ENCODE measurements around the gene AIMP2.
"Not testable (repeated sequence)": the region's sequence is repeated elsewhere in the genome, so short reads cannot be mapped to it uniquely, and the experiment has no call there.

Gene AIMP2

DNA sequence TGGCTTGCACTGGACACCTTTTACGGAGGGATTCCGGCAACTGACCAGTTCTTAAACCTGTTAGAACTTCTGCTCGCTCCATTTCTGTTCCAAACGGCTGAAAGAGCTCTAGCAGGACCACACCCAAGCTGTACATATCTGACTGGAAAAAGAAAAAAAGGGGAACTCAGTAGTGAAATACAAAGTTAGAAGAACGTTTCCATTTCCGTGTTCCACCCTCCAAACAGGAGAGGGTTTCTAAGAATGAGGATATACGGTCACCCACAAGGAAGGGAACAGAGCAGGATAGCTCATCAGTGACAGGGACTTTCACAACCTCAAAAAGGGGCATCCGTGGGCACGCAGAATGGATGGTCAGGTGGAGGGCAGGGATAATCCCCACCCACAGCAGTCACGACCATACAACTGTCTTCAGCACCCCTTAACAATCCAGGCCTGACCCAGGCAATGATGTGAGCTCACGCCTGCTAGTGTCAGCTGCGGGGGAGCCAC lies 17.8 kb downstream of the AIMP2 start:
- no peak for DNase-seq

DNA sequence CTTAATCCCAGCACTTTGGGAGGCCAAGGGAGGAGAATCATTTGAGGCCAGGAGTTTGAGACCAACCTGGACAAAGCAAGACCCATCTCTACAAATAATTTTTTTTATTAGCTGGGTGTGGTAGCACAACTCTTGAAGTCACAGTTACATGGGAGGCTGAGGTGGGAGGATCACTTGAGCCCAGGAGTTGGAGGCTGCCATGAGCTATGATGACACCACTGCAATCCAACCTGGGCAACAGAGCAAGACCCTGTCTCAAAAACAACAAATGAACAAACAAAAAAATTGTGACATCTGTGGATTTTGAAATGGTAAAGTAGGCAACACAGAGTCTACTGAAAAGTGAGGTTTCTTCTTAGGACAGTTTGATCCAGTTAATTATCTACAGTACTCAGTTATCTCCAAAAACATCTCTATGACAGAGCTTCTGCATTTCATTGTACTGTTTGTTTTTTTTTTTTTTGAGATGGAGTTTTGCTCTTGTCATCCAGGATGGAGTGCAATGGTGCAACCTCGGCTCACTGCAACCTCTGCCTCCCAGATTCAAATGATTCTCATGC lies 18.8 kb downstream of the AIMP2 start:
- no peak for DNase-seq

DNA sequence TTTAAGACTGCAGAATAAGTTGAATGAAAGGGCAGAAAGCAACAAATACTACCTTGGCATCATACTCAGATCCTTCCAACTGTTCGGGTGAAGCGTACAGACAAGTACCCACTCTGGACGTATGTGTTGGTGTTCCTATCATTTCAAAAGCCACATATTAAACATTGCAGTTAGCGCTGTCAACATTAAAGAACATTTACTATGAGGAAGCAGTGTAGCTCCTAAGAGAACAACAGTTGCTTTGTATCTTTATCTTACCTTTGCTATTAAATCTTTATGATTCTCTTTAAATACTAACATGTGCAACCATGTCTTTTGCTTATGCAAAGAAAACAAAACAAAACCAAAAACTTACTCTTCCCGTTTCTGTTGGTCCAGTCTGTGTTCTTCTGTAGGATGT lies 19.5 kb downstream of the AIMP2 start:
- DNase-seq = no peak

DNA sequence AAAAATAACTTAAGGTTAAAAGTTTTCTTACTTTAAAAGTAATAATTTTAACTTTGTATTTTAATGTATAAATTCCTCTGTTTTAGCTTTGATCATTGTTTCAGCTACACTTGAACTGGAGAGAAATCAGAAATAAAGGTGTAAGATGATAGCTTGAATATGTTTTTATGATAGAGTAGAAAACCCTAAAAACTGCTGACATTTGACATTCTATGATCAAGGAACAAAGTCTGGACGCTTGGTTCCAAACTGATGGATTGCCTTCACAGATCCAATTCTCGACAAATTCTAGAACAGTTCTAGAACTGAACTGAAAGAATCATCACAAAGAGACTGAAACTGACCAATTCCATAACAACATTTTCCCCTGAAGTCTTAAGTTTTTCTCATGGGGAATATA lies 21.9 kb downstream of the AIMP2 start, which contains the start of gene ANKRD61:
TSS of gene ANKRD61 (plus strand) at position 389 of the 400 bp plus-strand sequence. CDS start at position 389, 0 bp downstream.
- no peak for DNase-seq

DNA sequence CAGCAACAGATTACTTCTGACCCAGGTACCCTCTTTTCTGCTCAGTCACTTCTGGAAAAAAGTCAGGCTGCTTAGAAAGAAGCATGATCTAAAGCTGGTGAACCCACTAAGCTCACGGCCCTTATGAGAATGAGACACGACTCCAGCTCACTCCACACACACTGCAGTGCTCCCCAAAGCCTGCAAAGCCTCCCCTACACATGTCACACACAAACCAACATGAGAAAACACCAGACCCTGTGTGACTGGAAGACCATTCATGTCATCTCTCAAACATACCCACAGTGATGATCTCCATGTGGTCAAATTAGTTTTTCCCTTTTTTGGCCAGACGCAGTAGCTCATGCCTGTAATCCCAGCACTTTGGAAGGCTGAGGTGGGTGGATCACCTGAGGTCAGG lies 22.5 kb downstream of the AIMP2 start:
- no peak for DNase-seq

DNA sequence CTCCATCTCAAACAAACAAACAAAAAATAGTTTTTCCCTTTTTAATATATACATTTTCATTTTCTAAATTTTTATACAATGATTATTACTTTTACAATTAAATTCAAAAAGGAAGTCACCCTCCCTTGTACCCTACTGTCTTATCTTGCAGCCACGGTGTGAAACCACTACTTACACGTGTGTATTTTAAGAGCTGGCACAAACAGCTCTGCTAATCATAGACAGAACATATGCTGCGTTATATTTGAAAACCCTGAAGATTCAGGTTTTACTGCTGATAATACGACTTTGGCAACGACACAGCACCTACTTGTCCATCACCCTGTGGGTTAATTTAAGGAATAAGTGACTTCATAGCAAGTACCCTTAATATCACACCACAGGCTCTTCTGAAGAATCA lies 23.1 kb downstream of the AIMP2 start:
- DNase-seq = no peak

DNA sequence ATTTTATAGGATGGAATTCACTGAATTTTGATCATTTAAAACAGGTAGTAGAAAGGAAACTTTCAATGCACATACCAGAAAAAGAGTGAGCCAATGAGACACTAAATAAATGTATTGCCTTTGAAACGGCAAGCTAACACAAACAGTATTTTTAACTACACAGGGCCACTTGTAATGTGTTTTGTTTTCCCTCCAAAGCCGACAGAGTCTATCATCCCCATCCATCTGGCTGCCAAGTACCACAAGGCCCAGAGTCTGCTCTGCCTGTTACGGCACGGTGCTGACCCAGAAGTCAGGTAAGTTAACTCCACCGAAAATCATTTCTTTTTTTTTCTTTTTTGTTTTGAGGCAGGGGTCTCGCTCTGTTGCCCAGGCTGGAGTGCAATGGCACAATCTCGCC lies 23.6 kb downstream of the AIMP2 start:
- DNase-seq = no peak

DNA sequence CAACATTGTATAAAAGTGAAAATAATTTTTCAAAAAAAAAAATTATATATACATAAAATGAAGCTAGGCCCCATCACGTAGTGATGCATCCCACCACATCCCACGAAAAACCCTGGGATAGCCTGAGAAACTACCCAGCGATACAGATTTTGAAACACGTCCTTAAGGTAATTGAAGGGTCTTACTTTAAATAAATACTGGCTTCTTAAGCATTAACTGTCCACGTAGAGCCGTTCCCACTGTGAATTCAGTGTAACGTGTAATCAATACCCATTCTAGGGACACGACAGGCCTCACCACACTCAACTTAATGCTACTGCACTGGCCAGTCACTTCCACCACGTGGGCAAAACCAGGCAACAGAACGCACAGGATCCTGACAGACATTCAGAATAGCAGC lies 26.1 kb downstream of the AIMP2 start:
- no peak for DNase-seq

DNA sequence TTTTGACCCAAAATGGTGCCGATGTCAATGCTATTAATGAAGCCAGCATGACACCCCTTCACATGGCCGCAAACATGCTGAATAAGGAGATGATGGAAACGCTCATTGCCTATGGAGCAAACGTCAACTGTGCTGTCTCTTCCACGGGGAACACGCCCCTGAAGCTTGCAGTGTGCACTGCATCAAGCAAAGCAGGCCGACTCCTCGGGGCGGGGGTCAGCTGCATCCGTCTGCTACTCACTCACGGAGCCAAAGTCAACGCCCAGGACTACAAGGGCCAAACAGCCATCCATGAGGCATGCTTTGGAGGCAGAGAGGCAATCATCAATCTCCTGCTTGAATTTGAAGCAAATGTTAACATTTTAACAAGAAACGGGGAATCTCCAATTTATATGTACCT lies 26.6 kb downstream of the AIMP2 start:
- no peak for DNase-seq

DNA sequence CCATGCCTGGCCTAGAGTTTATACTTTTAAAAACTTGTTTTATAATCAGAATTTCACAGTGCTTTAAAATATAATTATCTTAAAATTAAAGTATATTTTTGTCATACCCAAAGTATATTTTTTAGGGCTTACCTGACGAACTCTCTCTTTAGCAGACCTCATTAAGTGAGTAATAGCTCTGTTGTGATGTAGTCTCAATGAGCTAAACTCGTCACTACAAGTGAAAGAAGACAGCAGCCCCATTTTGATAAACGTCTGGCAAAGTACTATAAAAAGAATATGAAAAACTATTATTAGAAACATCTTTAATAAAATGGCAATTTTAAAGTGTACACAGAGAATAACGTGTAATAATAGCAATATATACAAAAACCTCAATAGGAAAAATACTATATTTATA lies 40.7 kb downstream of the AIMP2 start:
- no peak for DNase-seq

DNA sequence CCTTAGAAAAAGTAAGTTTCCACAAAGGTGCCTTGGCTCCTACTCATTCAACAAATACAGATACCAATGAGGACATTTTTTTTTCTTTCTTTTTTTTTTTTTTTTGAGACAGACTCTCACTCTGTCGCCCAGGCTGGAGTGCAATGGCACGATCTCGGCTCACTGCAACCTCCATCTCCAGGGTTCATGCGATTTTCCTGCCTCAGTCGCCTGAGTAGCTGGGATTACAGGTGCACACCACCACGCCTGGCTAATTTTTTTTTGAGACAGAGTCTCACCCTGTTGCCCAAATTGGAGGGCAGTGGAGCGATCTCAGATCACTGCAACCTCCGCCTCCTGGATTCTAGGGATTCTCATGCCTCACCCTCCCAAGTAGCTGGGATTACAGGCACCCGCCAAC lies 42.1 kb downstream of the AIMP2 start:
- DNase-seq = not testable (repeated sequence)

DNA sequence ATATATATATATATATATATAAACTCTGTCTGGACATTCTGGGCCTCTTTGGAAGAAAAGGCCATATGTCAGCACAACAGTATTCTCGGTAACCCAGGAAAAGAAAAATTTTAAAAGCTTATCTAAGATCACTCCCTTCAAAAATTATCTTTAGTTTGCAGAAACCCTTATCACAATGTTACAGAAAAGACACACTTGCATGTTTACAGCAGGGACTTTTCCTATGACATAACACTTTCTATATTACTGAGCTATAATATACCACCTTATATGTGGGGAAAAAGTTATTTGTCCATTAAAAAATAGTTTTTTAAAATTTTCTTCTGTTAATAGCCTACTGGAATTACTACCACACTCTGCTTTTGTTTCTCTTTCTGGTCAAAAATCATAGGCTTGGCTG lies 47.5 kb downstream of the AIMP2 start:
- DNase-seq = no peak

DNA sequence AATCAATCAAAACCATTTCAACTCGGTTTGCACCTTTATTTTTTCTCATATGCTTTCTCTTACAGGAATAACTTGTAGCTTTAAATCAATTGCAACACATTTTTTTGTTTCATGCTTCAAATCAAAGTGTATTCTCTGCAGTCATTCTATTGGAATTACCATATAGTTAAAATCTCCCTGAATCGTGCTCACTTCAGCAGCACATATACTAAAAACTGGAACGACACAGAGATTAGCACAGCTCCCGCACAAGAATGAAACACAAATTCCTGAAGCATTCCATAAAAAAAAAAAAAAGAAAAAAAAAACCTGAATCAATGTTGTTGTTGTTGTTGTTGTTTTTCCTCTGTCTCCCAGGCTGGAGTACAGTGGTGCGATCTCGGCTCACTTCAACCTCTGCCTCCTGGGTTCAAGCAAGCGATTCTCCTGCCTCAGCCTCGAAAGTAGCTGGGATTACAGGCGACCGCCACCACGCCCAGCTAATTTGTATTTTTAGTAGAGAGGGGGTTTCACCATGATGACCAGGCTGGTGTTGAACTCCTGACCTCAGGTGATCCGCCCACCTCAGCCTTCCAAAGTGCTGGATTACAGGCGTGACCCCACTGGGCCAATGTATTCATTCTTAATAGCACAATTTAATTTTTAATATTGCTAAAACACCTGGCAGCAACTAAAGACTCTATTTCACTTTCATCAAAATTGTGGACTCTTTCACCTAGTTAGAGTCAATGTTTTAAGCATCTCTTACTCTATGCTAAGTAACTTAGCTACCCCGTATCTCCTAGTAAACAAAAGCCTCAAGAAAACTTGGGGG lies 48.5 kb downstream of the AIMP2 start:
- DNase-seq = no peak

DNA sequence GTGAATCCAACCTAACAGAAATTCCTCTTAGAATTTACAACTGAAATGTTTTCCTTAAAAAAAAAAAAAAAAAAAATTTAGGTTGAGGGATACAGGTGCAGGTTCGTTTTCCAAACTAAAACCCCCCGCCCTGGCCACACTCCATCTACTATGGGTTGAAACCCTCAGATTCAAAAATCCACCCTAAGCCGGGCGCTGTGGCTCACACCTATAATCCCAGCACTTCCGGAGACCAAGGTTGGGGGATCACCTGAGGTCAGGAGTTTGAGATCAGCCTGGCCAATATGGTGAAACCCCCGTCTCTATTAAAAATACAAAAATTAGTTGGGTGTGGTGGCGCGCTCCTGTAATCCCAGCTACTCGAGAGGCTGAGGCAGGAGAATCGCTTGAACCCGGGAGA lies 50.9 kb downstream of the AIMP2 start:
- DNase-seq = not testable (repeated sequence)

DNA sequence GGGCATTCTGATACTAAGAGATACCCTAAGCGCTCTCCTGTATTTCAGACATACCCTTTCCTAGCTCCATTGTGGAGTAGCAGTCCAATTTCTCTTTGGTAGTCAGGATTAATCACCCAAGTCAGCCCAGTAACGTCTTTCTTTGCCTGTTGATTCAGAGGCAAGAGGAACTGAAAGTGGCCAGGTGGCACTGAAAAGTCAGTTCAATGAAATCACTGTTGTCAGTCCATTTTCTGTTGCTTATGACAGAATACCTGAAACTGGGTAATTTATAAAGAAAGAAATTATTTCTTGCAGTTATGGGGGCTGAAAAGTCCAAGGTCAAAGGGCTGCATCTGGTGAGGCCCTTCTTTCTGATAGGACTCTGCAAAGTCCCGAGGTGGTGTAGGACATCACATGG lies 62.3 kb downstream of the AIMP2 start:
- DNase-seq = no peak
